ENCODE measurements around the gene GSTA1.

DNA sequence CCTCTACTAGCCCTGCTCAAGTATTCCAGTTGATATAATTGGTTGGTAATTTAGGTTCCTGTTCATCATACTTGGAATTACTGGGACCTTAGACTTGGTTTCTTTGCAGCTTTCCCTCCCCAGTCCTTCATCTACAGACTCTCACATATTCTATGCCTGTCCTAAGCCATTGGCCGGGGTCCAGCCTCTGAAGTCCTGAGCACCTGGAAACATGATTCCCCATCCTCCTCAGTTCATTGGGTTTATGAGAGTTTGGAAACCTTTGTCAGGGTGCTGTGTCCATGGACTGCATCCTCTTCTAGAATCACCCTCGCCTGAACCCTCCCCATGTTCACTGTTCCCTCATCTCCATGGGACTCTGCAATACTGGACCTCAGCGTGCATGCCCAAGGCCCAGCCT, 49.2 kb downstream of the GSTA1 start:
- TF ChIP-seq, protein P1, sequence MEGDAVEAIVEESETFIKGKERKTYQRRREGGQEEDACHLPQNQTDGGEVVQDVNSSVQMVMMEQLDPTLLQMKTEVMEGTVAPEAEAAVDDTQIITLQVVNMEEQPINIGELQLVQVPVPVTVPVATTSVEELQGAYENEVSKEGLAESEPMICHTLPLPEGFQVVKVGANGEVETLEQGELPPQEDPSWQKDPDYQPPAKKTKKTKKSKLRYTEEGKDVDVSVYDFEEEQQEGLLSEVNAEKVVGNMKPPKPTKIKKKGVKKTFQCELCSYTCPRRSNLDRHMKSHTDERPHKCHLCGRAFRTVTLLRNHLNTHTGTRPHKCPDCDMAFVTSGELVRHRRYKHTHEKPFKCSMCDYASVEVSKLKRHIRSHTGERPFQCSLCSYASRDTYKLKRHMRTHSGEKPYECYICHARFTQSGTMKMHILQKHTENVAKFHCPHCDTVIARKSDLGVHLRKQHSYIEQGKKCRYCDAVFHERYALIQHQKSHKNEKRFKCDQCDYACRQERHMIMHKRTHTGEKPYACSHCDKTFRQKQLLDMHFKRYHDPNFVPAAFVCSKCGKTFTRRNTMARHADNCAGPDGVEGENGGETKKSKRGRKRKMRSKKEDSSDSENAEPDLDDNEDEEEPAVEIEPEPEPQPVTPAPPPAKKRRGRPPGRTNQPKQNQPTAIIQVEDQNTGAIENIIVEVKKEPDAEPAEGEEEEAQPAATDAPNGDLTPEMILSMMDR (IDR thresholded peaks at IDR 0.05; ENCODE audit: insufficient read depth, low read length), result no peak
- no peak for TF ChIP-seq POLR2AphosphoS5 (IDR thresholded peaks at IDR 0.05; ENCODE audit: low read depth)

Measured in HL-60 (cell line).